SK-N-SH (cell line): ENCODE measurements around the gene CNOT4. TPM values are rescaled to one million over a fixed set of nuclear protein-coding genes. Genes with fewer than 3 reads are reported as not detected.

Source experiments
- CTCF ChIA-PET: fragments of 300-600, 350-600 bp; formaldehyde crosslinking; extraction: SDS; loops from one replicate; lab custom pipeline; 2021; lab: Yijun Ruan, JAX
- POLR2A ChIA-PET: fragments of 350-600 bp; sonication (Branson Sonifier 250); formaldehyde crosslinking; extraction: SDS; loops from one replicate; lab custom pipeline; 2020; ENCODE audit warnings: antibody characterized with exemption, inconsistent platforms; lab: Yijun Ruan, JAX
- DNase-seq: peaks from one replicate; pipeline ENCODE4 v3.0.0; 2012
- H2AFZ ChIP-seq: fragments of 200-600 bp; sonication (generic); 2 replicates; pipeline ENCODE4 v1.8.1; 2016; ENCODE audit warnings: antibody characterized with exemption, mild to moderate bottlenecking, low read depth
- H3F3A ChIP-seq: fragments of 200-600 bp; sonication (generic); replicated peaks from 2 replicates; pipeline ENCODE3; 2016; ENCODE audit warnings: antibody characterized with exemption, mild to moderate bottlenecking; ENCODE audit not compliant: insufficient read depth
- H3K27ac ChIP-seq, 2 experiments: fragments of 200-500 bp in 1 of 2; fragments of 200-600 bp in 1 of 2; sonication (Bioruptor generic) in 1 of 2; sonication (generic), shearing (Covaris generic) in 1 of 2; 2 replicates each; pipeline versions ENCODE4 v1.5.1 to v1.6.1; 2014 to 2016; ENCODE audit warnings: low read depth in 2 of 2, inconsistent platforms in 1 of 2, low read length in 1 of 2, mild to moderate bottlenecking in 1 of 2, mixed read lengths in 1 of 2
- H3K27me3 ChIP-seq: fragments of 200-600 bp; sonication (generic), shearing (Covaris generic); 2 replicates; pipeline ENCODE4 v1.6.1; 2016; ENCODE audit warnings: mixed run types; ENCODE audit not compliant: insufficient read depth
- H3K36me3 ChIP-seq, 2 experiments: fragments of 200-500 bp in 1 of 2; fragments of 200-600 bp in 1 of 2; sonication (Bioruptor generic) in 1 of 2; sonication (generic) in 1 of 2; replicated peaks in 1 of 2; 2 replicates each; pipeline versions ENCODE3 to v1.5.1; 2014 to 2016; ENCODE audit warnings: low read length in 1 of 2, mild to moderate bottlenecking in 1 of 2; ENCODE audit not compliant: insufficient read depth in 2 of 2, control insufficient read depth in 1 of 2
- H3K4me1 ChIP-seq, 2 experiments: fragments of 200-500 bp in 1 of 2; fragments of 200-600 bp in 1 of 2; sonication (Bioruptor generic) in 1 of 2; sonication (generic), shearing (Covaris generic) in 1 of 2; 2 replicates each; pipeline versions ENCODE4 v1.5.1 to v1.6.1; 2014 to 2016; ENCODE audit warnings: low read depth in 1 of 2, low read length in 1 of 2, mixed run types in 1 of 2; ENCODE audit not compliant: insufficient read depth in 2 of 2, control insufficient read depth in 1 of 2
- H3K4me2 ChIP-seq: fragments of 200-600 bp; sonication (generic), shearing (Covaris generic); 2 replicates; pipeline ENCODE4 v1.6.1; 2017; ENCODE audit warnings: mixed run types
- H3K4me3 ChIP-seq, 2 experiments: fragments of 200-500 bp in 1 of 2; fragments of 200-600 bp in 1 of 2; sonication (Bioruptor generic) in 1 of 2; sonication (generic), shearing (Covaris generic) in 1 of 2; 2 replicates each; pipeline versions ENCODE4 v1.5.1 to v1.8.1; 2014 to 2016; ENCODE audit warnings: low read depth in 2 of 2, inconsistent platforms in 1 of 2, low read length in 1 of 2, mild to moderate bottlenecking in 1 of 2, mixed read lengths in 1 of 2, moderate library complexity in 1 of 2
- H3K79me2 ChIP-seq: fragments of 200-600 bp; sonication (generic); 2 replicates; pipeline ENCODE4 v1.8.1; 2017; ENCODE audit warnings: mild to moderate bottlenecking; ENCODE audit not compliant: insufficient read depth
- H3K9ac ChIP-seq: fragments of 200-600 bp; sonication (generic); 2 replicates; pipeline ENCODE4 v1.6.1; 2017; ENCODE audit warnings: mixed run types
- H3K9me2 ChIP-seq: fragments of 200-600 bp; sonication (generic); 2 replicates; pipeline ENCODE4 v1.6.1; 2017; ENCODE audit warnings: mixed run types
- H3K9me3 ChIP-seq: fragments of 200-600 bp; sonication (generic); 2 replicates; pipeline ENCODE4 v1.6.1; 2017; ENCODE audit warnings: mixed run types, mild to moderate bottlenecking, moderate library complexity
- H4K20me1 ChIP-seq: fragments of 200-600 bp; sonication (generic); 2 replicates; pipeline ENCODE4 v1.6.1; 2017; ENCODE audit warnings: mild to moderate bottlenecking, mixed run types; ENCODE audit not compliant: insufficient read depth
- ELF1 ChIP-seq: IDR thresholded peaks from 2 replicates; pipeline ENCODE4 v1.4.0; 2012
- EP300 ChIP-seq, 2 experiments: IDR thresholded peaks; 2 replicates each; pipeline versions ENCODE4 v1.4.0 to v1.6.1; 2012; ENCODE audit warnings: borderline replicate concordance in 1 of 2, low read depth in 1 of 2, low read length in 1 of 2
- FOXM1 ChIP-seq: IDR thresholded peaks from 2 replicates; pipeline ENCODE4 v1.4.0; 2012; ENCODE audit warnings: low read depth, mild to moderate bottlenecking
- GABPA ChIP-seq: IDR thresholded peaks from 2 replicates; pipeline ENCODE4 v1.4.0; 2012; ENCODE audit warnings: low read depth, mild to moderate bottlenecking
- GATA2 ChIP-seq: sonication (generic); formaldehyde crosslinking; IDR thresholded peaks from 2 replicates; pipeline ENCODE4 v1.5.0; 2020; ENCODE audit warnings: mild to moderate bottlenecking, missing genetic modification reagents
- JUND ChIP-seq: IDR thresholded peaks from 2 replicates; pipeline ENCODE4 v1.4.0; 2012
- MAX ChIP-seq: IDR thresholded peaks from 2 replicates; pipeline ENCODE4 v1.4.0; 2012; ENCODE audit warnings: low read depth
- MXI1 ChIP-seq: IDR thresholded peaks from 2 replicates; pipeline ENCODE4 v1.6.1; 2012; ENCODE audit warnings: mild to moderate bottlenecking, low read depth, low read length, improper control_type of control experiment
- NFIC ChIP-seq: IDR thresholded peaks from 2 replicates; pipeline ENCODE4 v1.4.0; 2012; ENCODE audit warnings: borderline replicate concordance
- NRF1 ChIP-seq: IDR thresholded peaks from 2 replicates; pipeline ENCODE4 v1.6.1; 2012; ENCODE audit warnings: low read depth, mild to moderate bottlenecking, low read length
- POLR2AphosphoS5 ChIP-seq: IDR thresholded peaks from 2 replicates; pipeline ENCODE4 v1.6.1; 2012; ENCODE audit warnings: low read depth, low read length
- RAD21 ChIP-seq: IDR thresholded peaks from 2 replicates; pipeline ENCODE4 v1.6.1; 2012; ENCODE audit warnings: mild to moderate bottlenecking, low read length
- REST ChIP-seq: IDR thresholded peaks from 2 replicates; pipeline ENCODE4 v1.6.1; 2012; ENCODE audit warnings: mild to moderate bottlenecking, low read depth, low read length, moderate library complexity
- RFX5 ChIP-seq: IDR thresholded peaks from 2 replicates; pipeline ENCODE4 v1.6.1; 2012; ENCODE audit warnings: mild to moderate bottlenecking, improper control_type of control experiment, low read length
- RXRA ChIP-seq: IDR thresholded peaks from 2 replicates; pipeline ENCODE4 v1.4.0; 2012; ENCODE audit warnings: low read depth, mild to moderate bottlenecking, borderline replicate concordance
- TAF1 ChIP-seq: IDR thresholded peaks from 2 replicates; pipeline ENCODE4 v1.6.1; 2012; ENCODE audit warnings: low read depth, mild to moderate bottlenecking, low read length, moderate library complexity, borderline replicate concordance
- TEAD4 ChIP-seq: IDR thresholded peaks from 2 replicates; pipeline ENCODE4 v1.4.0; 2012; ENCODE audit warnings: mild to moderate bottlenecking, borderline replicate concordance; ENCODE audit not compliant: insufficient read depth
- USF2 ChIP-seq: fragments of 150-350 bp; IDR thresholded peaks from 2 replicates; pipeline ENCODE4 v1.6.1; 2017; ENCODE audit warnings: antibody characterized with exemption, low read length, low read depth, borderline replicate concordance
- YY1 ChIP-seq: IDR thresholded peaks from 2 replicates; pipeline ENCODE4 v1.4.0; 2012; ENCODE audit warnings: low read depth, mild to moderate bottlenecking
- ZBTB33 ChIP-seq: IDR thresholded peaks from 2 replicates; pipeline ENCODE4 v1.4.0; 2012; ENCODE audit warnings: low read depth, borderline replicate concordance
- WGBS: methylation state at CpG from one replicate; pipeline ENCODE4 v1.1.6; 2017; ENCODE audit warnings: low lambda C conversion rate; 5-methylcytosine and 5-hydroxymethylcytosine counted together
- polyA plus RNA-seq, 3 experiments: library from polyadenylated mRNA; depleted of rRNA; stranded (reverse); fragments of >200 nt; gene quantifications; 2 replicates each; pipeline ENCODE4 v1.2.3, GENCODE V29; 2012

CNOT4 gene
- polyA plus RNA-seq, 1 of the 3 experiments (the other 2 are of a cell fraction), result 8.0 TPM

GRCh38 chr7:135397689-135398088 lies 112.2 kb downstream of the CNOT4 start:
- Histone ChIP-seq H3K4me2 (no peak overlapping the region), H3K9me2 (0 out of 2 replicates have a peak, but pooled peaks cover 3% of the 10 kb centered on the region), H3K27ac (no peak overlapping the region), H2AFZ (no peak overlapping the region), H3F3A (peaks cover 6% of the 10 kb centered on the region), H3K9ac (no peak overlapping the region)
- TF ChIP-seq ZBTB33 (no peak), EP300 (IDR thresholded peaks at IDR 0.05; ENCODE audit: borderline replicate concordance in 1 of 2, low read depth in 1 of 2, low read length in 1 of 2) (no peak), RAD21 (no peak), RFX5 (no peak), FOXM1 (no peak), NRF1 (no peak)
- TF ChIP-seq, all 33 proteins: peak for 0
- H4K20me1 ChIP-seq, result no peaks in the 10 kb centered on the region
- CTCF ChIA-PET, result no interaction called here
- no peaks in the 10 kb centered on the region for H3K27me3 ChIP-seq
- no peaks in the 10 kb centered on the region for H3K9me3 ChIP-seq
- H3K4me1 ChIP-seq, result no peaks in the 10 kb centered on the region; a peak in 1 of 4 replicates
- H3K36me3 ChIP-seq, result peaks cover 34 to 45% of the 10 kb centered on the region in 2 experiments
- H3K79me2 ChIP-seq, result no peaks in the 10 kb centered on the region
- no peak for DNase-seq
- POLR2A ChIA-PET, result no interaction called here
- H3K4me3 ChIP-seq, result no peak overlapping the region

- H3K4me1 ChIP-seq, result peaks cover 0 to 24% of the 10 kb centered on the region in 2 experiments; a peak in 3 of 4 replicates
- no peak for TF ChIP-seq NFIC
- no peak for TF ChIP-seq USF2
- no peak for TF ChIP-seq REST
- no peak for TF ChIP-seq RXRA
- no peak for TF ChIP-seq ELF1
- TF ChIP-seq ZBTB33, result no peak
- no peak for TF ChIP-seq MXI1
- no peak for TF ChIP-seq TEAD4
- TF ChIP-seq RFX5, result no peak
- TF ChIP-seq EP300 (IDR thresholded peaks at IDR 0.05; ENCODE audit: borderline replicate concordance in 1 of 2, low read depth in 1 of 2, low read length in 1 of 2), result no peak
- TF ChIP-seq NRF1, result no peak
- TF ChIP-seq GATA2 (CRISPR knock-in tag), result no peak
- no peak for TF ChIP-seq MAX
- no peak for TF ChIP-seq POLR2AphosphoS5
- TF ChIP-seq YY1, result no peak
- no peak for TF ChIP-seq GABPA
- TF ChIP-seq TAF1, result no peak
- TF ChIP-seq RAD21, result no peak
- TF ChIP-seq JUND, result no peak
- H3F3A ChIP-seq, result peaks cover 15% of the 10 kb centered on the region
- no peak overlapping the region for H3K9ac ChIP-seq
- no peaks in the 10 kb centered on the region for H3K27me3 ChIP-seq
- H4K20me1 ChIP-seq, result no peaks in the 10 kb centered on the region
- no peak overlapping the region for H3K27ac ChIP-seq
- no peak overlapping the region for H3K4me3 ChIP-seq
- WGBS, result 90% methylated on average over 4 of the region's 4 CpGs
- H3K36me3 ChIP-seq, result peaks cover 55 to 58% of the 10 kb centered on the region in 2 experiments
- ChIA-PET POLR2A (no interaction called here), CTCF (interaction anchor here (1.3 kb wide), 1 partner anchor 15 kb away, joined by 3 read pairs; no protein-coding TSS in a partner anchor)
- H3K9me3 ChIP-seq, result no peaks in the 10 kb centered on the region
- no peak overlapping the region for H2AFZ ChIP-seq
- no peak overlapping the region for H3K4me2 ChIP-seq
- no peaks in the 10 kb centered on the region for H3K79me2 ChIP-seq
- H3K9me2 ChIP-seq, result no peaks in the 10 kb centered on the region
- DNase-seq, result no peak
These were observed 117.2 kb downstream of the CNOT4 start for GRCh38 chr7:135392701-135393100.
